Hepatocyte (in vitro differentiated cells): ENCODE results near the gene COL6A5. TPM values are rescaled to one million over a fixed set of nuclear protein-coding genes. Genes with fewer than 3 reads are reported as not detected.

ENCODE experiments used
- DNase-seq: peaks from one replicate; pipeline ENCODE4 v3.0.0-alpha.2; 2016; ENCODE audit warnings: low spot score
- H2AFZ ChIP-seq: fragments of 200-600 bp; sonication (generic); 2 replicates; pipeline ENCODE4 v1.6.0; 2016; ENCODE audit warnings: antibody characterized with exemption, mild to moderate bottlenecking
- H3K27ac ChIP-seq: fragments of 200-600 bp; sonication (generic); 2 replicates; pipeline ENCODE4 v1.5.1; 2016; ENCODE audit warnings: mild to moderate bottlenecking
- H3K27me3 ChIP-seq: fragments of 200-600 bp; sonication (generic); 2 replicates; pipeline ENCODE4 v1.6.1; 2016
- H3K36me3 ChIP-seq: fragments of 200-600 bp; sonication (generic); replicated peaks from 2 replicates; pipeline ENCODE4 v1.5.1; 2016; ENCODE audit warnings: low read depth; ENCODE audit not compliant: insufficient read depth
- H3K4me1 ChIP-seq: fragments of 200-600 bp; sonication (generic); 2 replicates; pipeline ENCODE4 v1.5.1; 2016; ENCODE audit warnings: mild to moderate bottlenecking, moderate library complexity; ENCODE audit not compliant: insufficient read depth
- H3K4me2 ChIP-seq: fragments of 200-600 bp; sonication (generic); 2 replicates; pipeline ENCODE4 v1.6.0; 2016
- H3K4me3 ChIP-seq: fragments of 200-600 bp; sonication (generic); 2 replicates; pipeline ENCODE4 v1.5.1; 2016; ENCODE audit warnings: mild to moderate bottlenecking
- H3K79me2 ChIP-seq: fragments of 200-600 bp; sonication (generic); 2 replicates; pipeline ENCODE4 v1.6.0; 2017; ENCODE audit warnings: mild to moderate bottlenecking
- H3K9me2 ChIP-seq: fragments of 200-600 bp; sonication (generic); replicated peaks from 2 replicates; pipeline ENCODE4 v1.6.0; 2017; ENCODE audit warnings: mild to moderate bottlenecking; ENCODE audit not compliant: insufficient read depth
- H3K9me3 ChIP-seq: fragments of 200-600 bp; sonication (generic); 2 replicates; pipeline ENCODE4 v1.5.1; 2016; ENCODE audit warnings: low read depth, mild to moderate bottlenecking
- H4K20me1 ChIP-seq: fragments of 200-600 bp; sonication (generic); 2 replicates; pipeline ENCODE4 v1.6.0; 2016; ENCODE audit warnings: mild to moderate bottlenecking; ENCODE audit not compliant: insufficient read depth, poor library complexity, severe bottlenecking
- EZH2 ChIP-seq: fragments of 200-600 bp; sonication (generic); IDR thresholded peaks from 2 replicates; pipeline ENCODE4 v1.6.1; 2016; ENCODE audit warnings: antibody characterized with exemption, mild to moderate bottlenecking, borderline replicate concordance
- EZH2phosphoT487 ChIP-seq: fragments of 200-600 bp; sonication (generic); IDR thresholded peaks from one replicate; pipeline ENCODE4 v1.6.1; 2018; ENCODE audit warnings: antibody characterized with exemption, mild to moderate bottlenecking, low read depth, moderate library complexity; ENCODE audit not compliant: unreplicated experiment, severe bottlenecking
- WGBS: methylation state at CpG from one replicate; pipeline ENCODE4 v1.1.6; 2016; ENCODE audit warnings: low lambda C conversion rate; ENCODE audit errors: missing lambda C conversion rate; 5-methylcytosine and 5-hydroxymethylcytosine counted together
- polyA plus RNA-seq: library from polyadenylated mRNA; unstranded; fragments of >200 nt; fragmentation: Nextera tagmentation; extraction: Ambion mirVana; gene quantifications from 2 replicates; pipeline ENCODE4 v1.2.1, GENCODE V29; 2016
- total RNA-seq: library from RNA; depleted of rRNA; stranded (reverse); fragments of >200 nt; gene quantifications from 2 replicates; pipeline ENCODE4 v1.2.3, GENCODE V29; 2014
- TF ChIP-seq, protein P1 (sequence below): fragments of 200-600 bp; sonication (generic); IDR thresholded peaks from 2 replicates; pipeline ENCODE4 v1.5.1; 2016; ENCODE audit warnings: antibody characterized with exemption, mild to moderate bottlenecking; ENCODE audit not compliant: poor library complexity

COL6A5 gene
- total and polyA plus RNA-seq, 2 experiments from 2014 or later: 0.11 to 1.1 TPM

GRCh38 chr3:130374908-130375307 is 29.4 kb downstream of the COL6A5 start:
- Histone ChIP-seq H3K4me2 (no peak overlapping the region), H3K9me2 (no peaks in the 10 kb centered on the region), H2AFZ (no peak overlapping the region), H4K20me1 (no peaks in the 10 kb centered on the region), H3K9me3 (no peaks in the 10 kb centered on the region), H3K4me1 (no peaks in the 10 kb centered on the region), H3K27me3 (no peaks in the 10 kb centered on the region), H3K4me3 (no peak overlapping the region), H3K36me3 (no peaks in the 10 kb centered on the region), H3K27ac (no peak overlapping the region), H3K79me2 (no peaks in the 10 kb centered on the region)
- no peak for DNase-seq
- no peak for TF ChIP-seq EZH2phosphoT487
- TF ChIP-seq, protein P1, sequence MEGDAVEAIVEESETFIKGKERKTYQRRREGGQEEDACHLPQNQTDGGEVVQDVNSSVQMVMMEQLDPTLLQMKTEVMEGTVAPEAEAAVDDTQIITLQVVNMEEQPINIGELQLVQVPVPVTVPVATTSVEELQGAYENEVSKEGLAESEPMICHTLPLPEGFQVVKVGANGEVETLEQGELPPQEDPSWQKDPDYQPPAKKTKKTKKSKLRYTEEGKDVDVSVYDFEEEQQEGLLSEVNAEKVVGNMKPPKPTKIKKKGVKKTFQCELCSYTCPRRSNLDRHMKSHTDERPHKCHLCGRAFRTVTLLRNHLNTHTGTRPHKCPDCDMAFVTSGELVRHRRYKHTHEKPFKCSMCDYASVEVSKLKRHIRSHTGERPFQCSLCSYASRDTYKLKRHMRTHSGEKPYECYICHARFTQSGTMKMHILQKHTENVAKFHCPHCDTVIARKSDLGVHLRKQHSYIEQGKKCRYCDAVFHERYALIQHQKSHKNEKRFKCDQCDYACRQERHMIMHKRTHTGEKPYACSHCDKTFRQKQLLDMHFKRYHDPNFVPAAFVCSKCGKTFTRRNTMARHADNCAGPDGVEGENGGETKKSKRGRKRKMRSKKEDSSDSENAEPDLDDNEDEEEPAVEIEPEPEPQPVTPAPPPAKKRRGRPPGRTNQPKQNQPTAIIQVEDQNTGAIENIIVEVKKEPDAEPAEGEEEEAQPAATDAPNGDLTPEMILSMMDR: no peak
- TF ChIP-seq EZH2: no peak
- WGBS: 79% methylated on average over 1 of the region's 1 CpG

DNA sequence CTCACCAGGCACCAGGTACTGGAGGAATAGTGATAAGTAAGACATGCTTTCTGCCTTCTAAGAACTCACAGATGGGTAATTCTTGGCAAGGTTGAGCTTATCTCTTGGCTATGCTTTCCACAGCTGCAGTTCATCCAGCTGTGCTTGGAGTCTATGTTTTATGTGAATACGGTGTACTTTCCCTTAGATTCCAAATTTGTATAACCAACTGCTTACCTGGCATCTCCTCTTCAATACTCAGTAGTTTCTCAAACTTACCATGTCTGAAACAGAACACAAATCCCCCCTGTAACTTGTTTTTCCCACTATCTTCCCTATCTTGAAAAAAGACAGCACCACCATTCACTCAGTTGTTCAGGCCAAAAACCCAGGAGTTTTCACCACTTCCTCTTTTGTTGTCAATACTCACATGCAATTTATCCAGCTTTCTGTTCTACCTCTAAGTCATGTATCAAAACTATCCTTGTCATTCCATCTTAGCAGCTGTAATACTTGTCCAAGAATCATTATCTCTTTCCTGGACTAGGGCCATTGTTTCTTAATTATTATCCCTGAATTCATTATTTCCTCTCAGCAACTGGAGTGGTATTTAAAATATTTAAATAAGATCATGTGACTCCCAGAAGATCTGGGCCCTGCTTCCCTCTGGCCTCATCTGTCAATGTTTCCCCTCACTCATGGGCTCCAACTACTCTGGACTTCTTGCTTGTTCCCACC is 32.6 kb downstream of the COL6A5 start:
- Histone ChIP-seq H3K4me1 (no peaks in the 10 kb centered on the region), H3K27me3 (no peaks in the 10 kb centered on the region), H3K9me3 (no peaks in the 10 kb centered on the region), H3K79me2 (no peaks in the 10 kb centered on the region), H3K36me3 (no peaks in the 10 kb centered on the region), H3K4me2 (no peak overlapping the region), H3K9me2 (no peaks in the 10 kb centered on the region), H2AFZ (no peak overlapping the region), H3K27ac (no peak overlapping the region), H4K20me1 (no peaks in the 10 kb centered on the region), H3K4me3 (no peak overlapping the region)
- TF ChIP-seq, protein P1: no peak
- TF ChIP-seq EZH2 (no peak), EZH2phosphoT487 (no peak)
- DNase-seq: no peak
- 74% methylated on average over 1 of the region's 1 CpG for WGBS

GRCh38 chr3:130378677-130379191 is 33.3 kb downstream of the COL6A5 start:
- TF ChIP-seq, protein P1: no peak
- TF ChIP-seq EZH2phosphoT487: no peak
- TF ChIP-seq EZH2: no peak
- no peaks in the 10 kb centered on the region for H3K36me3 ChIP-seq
- no peak for DNase-seq
- 88% methylated on average over 7 of the region's 7 CpGs for WGBS
- H3K9me3 ChIP-seq: no peaks in the 10 kb centered on the region
- no peaks in the 10 kb centered on the region for H4K20me1 ChIP-seq
- no peaks in the 10 kb centered on the region for H3K79me2 ChIP-seq
- H2AFZ ChIP-seq: no peak overlapping the region
- no peak overlapping the region for H3K4me3 ChIP-seq
- H3K27me3 ChIP-seq: no peaks in the 10 kb centered on the region
- H3K4me1 ChIP-seq: no peaks in the 10 kb centered on the region
- H3K27ac ChIP-seq: no peak overlapping the region
- no peak overlapping the region for H3K4me2 ChIP-seq
- H3K9me2 ChIP-seq: no peaks in the 10 kb centered on the region
